ENCODE data around the gene PRRC2A.

GRCh38 chr6:31657406-31658157 is 37.1 kb downstream of the PRRC2A start:
- TF ChIP-seq NPAS2 (CRISPR knock-in tag; IDR thresholded peaks at IDR 0.05; ENCODE audit: borderline replicate concordance) (no peak), GATA3 (IDR thresholded peaks at IDR 0.05; ENCODE audit: borderline replicate concordance) (no peak), CTCF (IDR thresholded peaks at IDR 0.05) (no peak), MAZ (IDR thresholded peaks at IDR 0.05; ENCODE audit: borderline replicate concordance, low read depth, low read length) (no peak), POLR2A (IDR thresholded peaks at IDR 0.05; ENCODE audit: low read length) (no peak), EP300 (IDR thresholded peaks at IDR 0.05) (no peak), SMC3 (IDR thresholded peaks at IDR 0.05) (no peak), ZNF302 (CRISPR knock-in tag; IDR thresholded peaks at IDR 0.05) (no peak), CHD4 (IDR thresholded peaks at IDR 0.05; ENCODE audit: borderline replicate concordance) (no peak), RNF2 (IDR thresholded peaks at IDR 0.05; ENCODE audit: borderline replicate concordance, low read depth) (no peak), MAX (IDR thresholded peaks at IDR 0.05) (no peak), CEBPB (IDR thresholded peaks at IDR 0.05) (no peak)
